Measurements from ENCODE around the gene DMBX1.

GRCh38 chr1:46489638-46490405, at the start of gene DMBX1:
- no peak for TF ChIP-seq POLR2AphosphoS5 (IDR thresholded peaks at IDR 0.05)
- no peak for TF ChIP-seq CTCF (IDR thresholded peaks at IDR 0.05; ENCODE audit: poor library complexity, severe bottlenecking)
- TF ChIP-seq REST (IDR thresholded peaks at IDR 0.05; ENCODE audit: borderline replicate concordance): no peak
- no peak for TF ChIP-seq EP300 (conservative IDR thresholded peaks at IDR 0.05; ENCODE audit: poor library complexity, severe bottlenecking)
- no peak for TF ChIP-seq SMC3 (conservative IDR thresholded peaks at IDR 0.05; ENCODE audit: poor library complexity)

Data from neural cell (in vitro differentiated cells).